Measurements from ENCODE around the gene FN3K.

FN3K gene

GRCh38 chr17:82786427-82786826, 51.0 kb downstream of the FN3K start:
- DNase-seq = no peak
- intact Hi-C loops (cut with DNase I) = loop anchor here (10.0 kb wide), 1 partner anchor 128 kb away; no protein-coding TSS in a partner anchor

- peak in 35 of 42 donors; percentile 20 to 78 (median 49) for DNase-seq
- intact Hi-C loops (cut with DNase I) = loop anchor here (10.0 kb wide), 1 partner anchor 128 kb away; no protein-coding TSS in a partner anchor
These were observed 51.9 kb downstream of the FN3K start for GRCh38 chr17:82787081-82787848.

- DNase-seq = no peak
- intact Hi-C loops (cut with DNase I) = loop anchor here (10.0 kb wide), 1 partner anchor 126 kb away; no protein-coding TSS in a partner anchor
These were observed 53.0 kb downstream of the FN3K start for GRCh38 chr17:82788206-82789001.

- intact Hi-C loops (cut with DNase I) = loop anchor here (10.0 kb wide), 1 partner anchor 126 kb away; no protein-coding TSS in a partner anchor
- no peak for DNase-seq
These were observed 53.7 kb downstream of the FN3K start for GRCh38 chr17:82789051-82789592.

GRCh38 chr17:82789806-82790205, 54.4 kb downstream of the FN3K start:
- intact Hi-C loops (cut with DNase I) = loop anchor here (10.0 kb wide), 1 partner anchor 125 kb away; no protein-coding TSS in a partner anchor
- DNase-seq = no peak

GRCh38 chr17:82790391-82790790, 55.0 kb downstream of the FN3K start:
- no peak for DNase-seq
- intact Hi-C loops (cut with DNase I) = no loop called here

GRCh38 chr17:82791532-82791931, 56.1 kb downstream of the FN3K start:
- peak in 8 of 42 donors; percentile 15 to 46 (median 35) for DNase-seq

GRCh38 chr17:82793974-82794630, 58.7 kb downstream of the FN3K start:
- peak in 2 of 42 donors; percentile 14 to 20 for DNase-seq
- intact Hi-C loops (cut with DNase I) = no loop called here

More at GRCh38 chr17:82791532-82791931, 56.1 kb downstream of the FN3K start:
- intact Hi-C loops (cut with DNase I) = no loop called here

GRCh38 chr17:82794781-82795482, 59.5 kb downstream of the FN3K start:
- DNase-seq = no peak
- intact Hi-C loops (cut with DNase I) = no loop called here

- intact Hi-C loops (cut with DNase I) = no loop called here
These were observed 60.2 kb downstream of the FN3K start for GRCh38 chr17:82795615-82796014.

GRCh38 chr17:82797061-82797460, 61.6 kb downstream of the FN3K start:
- DNase-seq = no peak
- intact Hi-C loops (cut with DNase I) = no loop called here

More at GRCh38 chr17:82795615-82796014, 60.2 kb downstream of the FN3K start:
- no peak for DNase-seq

- intact Hi-C loops (cut with DNase I) = no loop called here
- DNase-seq = no peak
These were observed 63.3 kb downstream of the FN3K start for GRCh38 chr17:82798752-82799151.

GRCh38 chr17:82799591-82799990, 64.2 kb downstream of the FN3K start:
- peak in 30 of 42 donors; percentile 12 to 77 (median 44) for DNase-seq
- intact Hi-C loops (cut with DNase I) = no loop called here
